Activated CD8-positive, alpha-beta memory T cell treated with anti-CD3 and anti-CD28 coated beads, Interleukin-2, amount 10 ng/mL, durations not matched to agents 7 days and 5 days (primary cell): ENCODE measurements around the gene PIK3CD. TPM values are rescaled to one million over a fixed set of nuclear protein-coding genes. Genes with fewer than 3 reads are reported as not detected.
"Not testable (repeated sequence)": the region's sequence is repeated elsewhere in the genome, so short reads cannot be mapped to it uniquely, and the experiment has no call there.

Experiments used
- ATAC-seq: fragments of 150-1000 bp; cut with Tn5 transposase; one replicate; pipeline ENCODE4 v1.10.0; 2021; ENCODE audit warnings: moderate library complexity
- CTCF ChIA-PET: fragments of 350-600 bp; sonication (Branson Sonifier 250); formaldehyde crosslinking; loops from one replicate; lab custom pipeline; 2021; ENCODE audit warnings: antibody characterized with exemption; lab: Charles Lee
- DNase-seq: peaks from one replicate; pipeline ENCODE4 v3.0.0-alpha.2; 2020
- H3K27ac Mint-ChIP-seq: one replicate; pipeline ENCODE4 v1.8.0; 2021; ENCODE audit warnings: mild to moderate bottlenecking, mixed read lengths
- H3K27me3 Mint-ChIP-seq: one replicate; pipeline ENCODE4 v1.8.0; 2021; ENCODE audit warnings: mixed read lengths
- H3K36me3 Mint-ChIP-seq: one replicate; pipeline ENCODE4 v1.8.0; 2021; ENCODE audit warnings: mild to moderate bottlenecking, mixed read lengths
- H3K4me1 Mint-ChIP-seq: one replicate; pipeline ENCODE4 v1.8.0; 2021; ENCODE audit warnings: mixed read lengths
- H3K4me3 Mint-ChIP-seq: one replicate; pipeline ENCODE4 v1.8.0; 2021; ENCODE audit warnings: mild to moderate bottlenecking, moderate library complexity, mixed read lengths
- H3K9me3 Mint-ChIP-seq: one replicate; pipeline ENCODE4 v1.8.0; 2022; ENCODE audit warnings: low read depth, mixed read lengths
- total RNA-seq, 2 experiments: library from RNA; stranded (reverse); gene quantifications; one replicate each; pipeline ENCODE4 v1.2.3, GENCODE V29; 2021

Gene PIK3CD
- total RNA-seq, 2 experiments from 2014 or later: 256 to 261 TPM

DNA sequence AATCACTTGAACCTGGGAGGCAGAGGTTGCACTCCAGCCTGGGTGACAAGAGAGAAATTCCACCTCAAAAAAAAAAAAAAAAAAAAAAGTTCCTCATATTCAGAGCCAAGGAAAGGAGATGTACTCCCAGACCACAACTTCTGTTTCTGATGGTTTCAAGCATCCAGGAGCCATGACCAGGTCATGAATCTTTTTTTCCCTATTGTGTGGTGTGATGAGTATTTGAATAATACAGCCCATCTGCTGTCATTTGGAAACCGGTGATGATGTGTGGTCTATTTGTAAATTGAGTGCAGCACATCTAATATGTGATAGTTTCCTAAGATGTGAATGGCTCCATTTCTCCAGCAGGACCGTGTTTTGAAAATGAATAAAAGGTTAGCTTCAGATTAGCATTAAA is 18.6 kb downstream of the PIK3CD start:
- no peak for ATAC-seq
- Mint-ChIP-seq H3K4me3 (no peak overlapping the region), H3K36me3 (peaks cover 60% of the 10 kb centered on the region), H3K9me3 (no peaks in the 10 kb centered on the region), H3K27ac (peak overlapping the region; percentile 67), H3K4me1 (peaks cover 53% of the 10 kb centered on the region), H3K27me3 (no peaks in the 10 kb centered on the region)
- CTCF ChIA-PET: interaction anchor here (2.6 to 4.6 kb wide), 2 partner anchors 42 to 44 kb away, joined by 7 to 21 read pairs; no protein-coding TSS in a partner anchor
- DNase-seq: no peak

DNA sequence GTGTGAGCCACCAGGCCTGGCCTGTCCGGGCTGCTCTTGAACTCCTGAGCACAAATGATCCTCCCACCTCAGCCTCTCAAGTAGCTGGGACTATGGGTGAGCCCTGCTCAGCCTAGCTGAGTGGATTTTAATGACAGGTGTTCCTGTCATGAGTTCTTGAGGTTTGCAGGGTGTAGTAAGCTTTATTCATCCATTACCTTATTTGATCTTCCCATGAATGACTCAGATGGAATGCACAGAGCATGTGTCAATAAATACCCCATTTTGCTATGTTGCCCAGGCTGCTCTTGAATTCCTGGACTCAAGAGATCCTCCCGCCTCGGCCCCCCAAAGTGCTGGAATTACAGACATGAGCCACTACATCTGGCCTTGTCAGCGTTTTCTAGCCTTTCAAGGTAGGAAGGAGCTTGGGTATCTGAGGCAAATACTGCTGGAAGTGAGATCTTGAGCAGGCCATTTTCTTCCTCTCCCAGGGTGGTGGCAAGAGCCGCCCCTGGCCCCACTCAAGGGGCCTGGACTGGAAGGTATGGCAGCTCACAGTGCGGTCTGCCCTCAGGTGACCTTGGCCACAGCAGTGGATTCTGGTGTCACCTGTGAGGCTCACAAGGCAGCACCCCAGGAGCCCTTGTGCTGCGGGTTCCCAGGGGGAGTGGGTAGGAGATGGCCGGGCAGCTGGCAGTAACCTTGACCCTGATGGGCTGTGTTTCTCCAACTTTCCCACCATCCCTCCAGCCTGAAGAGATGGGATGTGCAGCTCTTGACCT is 20.0 kb downstream of the PIK3CD start:
- Mint-ChIP-seq H3K4me1 (peaks cover 57% of the 10 kb centered on the region), H3K9me3 (no peaks in the 10 kb centered on the region), H3K27me3 (no peaks in the 10 kb centered on the region), H3K27ac (peak overlapping the region; percentile 49), H3K4me3 (no peak overlapping the region), H3K36me3 (peaks cover 61% of the 10 kb centered on the region)
- DNase-seq (no peak), ATAC-seq (no peak)
- CTCF ChIA-PET: interaction anchor here (1.4 to 4.6 kb wide), 5 partner anchors 17 to 83 kb away, joined by 3 to 21 read pairs (median 7); partner anchors contain the start of gene TMEM201

DNA sequence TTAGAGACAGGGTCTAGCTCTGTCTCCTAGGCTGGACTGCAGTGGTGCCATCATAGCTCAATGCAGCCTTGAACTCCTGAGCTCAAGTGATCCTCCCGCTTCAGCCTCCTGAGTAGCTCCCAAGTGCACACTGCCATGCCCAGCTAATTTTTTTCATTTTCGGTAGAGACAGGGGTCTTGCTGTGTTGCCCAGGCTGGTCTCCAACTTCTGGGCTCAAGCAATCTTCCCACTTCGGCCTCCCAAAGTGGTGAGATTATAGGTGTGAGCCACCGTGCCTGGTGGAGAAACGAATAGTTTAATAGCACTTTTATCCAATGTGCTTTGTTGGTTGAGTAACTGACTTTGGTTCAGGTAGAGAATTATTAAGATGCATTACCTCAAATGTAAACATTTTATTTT is 20.9 kb downstream of the PIK3CD start:
- Mint-ChIP-seq H3K4me1 (peaks cover 60% of the 10 kb centered on the region), H3K4me3 (no peak overlapping the region), H3K36me3 (peaks cover 68% of the 10 kb centered on the region), H3K27ac (no peak overlapping the region), H3K9me3 (no peaks in the 10 kb centered on the region), H3K27me3 (no peaks in the 10 kb centered on the region)
- CTCF ChIA-PET: interaction anchor here (1.0 to 3.2 kb wide), 5 partner anchors 18 to 84 kb away, joined by 3 to 13 read pairs (median 4); partner anchors contain the start of gene TMEM201
- ATAC-seq (no peak), DNase-seq (no peak)

DNA sequence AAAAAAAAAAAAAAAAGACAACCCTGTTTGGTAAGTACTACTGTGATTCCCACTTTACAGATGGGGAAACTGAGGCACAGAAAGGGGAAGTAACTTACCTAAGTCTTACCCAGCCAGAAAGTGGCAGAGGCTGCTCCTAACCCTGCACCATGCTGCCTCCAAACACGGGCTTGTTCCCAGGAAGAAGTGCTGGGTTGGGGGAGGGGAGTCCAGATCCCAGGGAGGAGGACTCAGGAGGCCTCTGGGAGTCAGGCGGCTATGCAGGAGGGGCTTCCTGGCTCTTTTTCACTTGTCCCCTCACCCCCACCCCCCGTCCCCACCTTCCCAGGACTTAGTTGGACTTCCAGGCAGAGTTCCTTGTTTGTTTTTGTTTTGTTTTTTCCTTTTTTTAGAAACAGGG is 23.9 kb downstream of the PIK3CD start:
- CTCF ChIA-PET: interaction anchor here (1.2 to 2.0 kb wide), 2 partner anchors 10 to 46 kb away, joined by 4 to 8 read pairs; no protein-coding TSS in a partner anchor
- H3K9me3 Mint-ChIP-seq: no peaks in the 10 kb centered on the region
- H3K4me3 Mint-ChIP-seq: no peak overlapping the region
- H3K36me3 Mint-ChIP-seq: peaks cover 60% of the 10 kb centered on the region
- ATAC-seq (no peak), DNase-seq (no peak)
- H3K4me1 Mint-ChIP-seq: peaks cover 58% of the 10 kb centered on the region
- no peaks in the 10 kb centered on the region for H3K27me3 Mint-ChIP-seq
- H3K27ac Mint-ChIP-seq: no peak overlapping the region

DNA sequence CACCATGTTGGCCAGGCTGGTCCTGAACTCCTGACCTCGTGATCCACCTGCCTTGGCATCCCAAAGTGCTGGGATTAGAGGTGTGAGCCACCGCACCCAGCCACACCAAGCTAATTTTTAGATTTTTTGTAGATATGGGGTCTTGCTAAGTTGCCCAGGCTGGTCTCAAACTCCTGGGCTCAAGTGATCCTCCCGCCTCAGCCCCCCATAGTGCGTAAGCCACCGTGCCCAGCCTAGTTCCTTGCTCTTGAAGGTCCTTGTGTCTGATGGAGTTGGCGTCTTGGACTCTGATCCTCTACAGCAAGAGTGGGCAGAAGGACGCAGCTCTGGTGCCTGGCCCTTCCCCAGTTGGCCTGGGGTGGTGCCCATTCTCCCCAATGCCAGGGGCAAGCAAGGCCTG is 24.6 kb downstream of the PIK3CD start:
- Mint-ChIP-seq H3K4me1 (peaks cover 56% of the 10 kb centered on the region), H3K27ac (peak overlapping the region; percentile 24), H3K36me3 (peaks cover 59% of the 10 kb centered on the region)
- ATAC-seq, H3K9me3 Mint-ChIP-seq, DNase-seq, H3K27me3 Mint-ChIP-seq, H3K4me3 Mint-ChIP-seq: not testable (repeated sequence)
- CTCF ChIA-PET: interaction anchor here (2.0 kb wide), 1 partner anchor 10 kb away, joined by 8 read pairs; no protein-coding TSS in a partner anchor

DNA sequence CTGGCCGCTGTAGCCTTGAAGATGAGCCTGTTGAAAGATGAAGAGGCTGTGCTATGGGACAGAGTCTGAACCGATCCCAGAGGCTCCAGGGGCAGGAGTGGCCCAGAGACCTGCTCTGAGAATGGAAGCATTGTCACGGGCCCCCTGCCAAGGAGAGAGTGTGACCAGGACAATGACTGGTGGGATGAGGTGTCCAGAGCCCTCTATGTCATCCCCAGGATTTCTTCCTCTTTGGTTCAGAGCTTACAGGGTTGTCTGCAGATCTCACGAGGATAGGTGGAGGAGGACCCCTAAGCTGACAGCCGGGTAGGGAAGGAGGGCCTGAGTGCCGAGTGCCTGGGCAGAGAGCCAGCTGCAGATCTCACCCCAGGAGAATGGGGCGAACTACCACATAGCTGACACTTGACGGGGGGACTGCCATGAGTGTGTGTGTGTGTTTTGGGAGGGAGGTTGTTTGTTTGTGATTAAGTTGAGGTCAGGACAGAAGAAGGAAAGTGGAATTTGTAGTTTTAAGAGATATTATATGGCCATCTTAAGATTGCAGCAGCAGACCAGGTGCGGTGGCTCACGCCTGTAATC is 25.4 kb downstream of the PIK3CD start:
- DNase-seq: no peak
- H3K27me3 Mint-ChIP-seq: no peaks in the 10 kb centered on the region
- no peaks in the 10 kb centered on the region for H3K9me3 Mint-ChIP-seq
- no peak for ATAC-seq
- H3K36me3 Mint-ChIP-seq: peaks cover 59% of the 10 kb centered on the region
- CTCF ChIA-PET: interaction anchor here (2.0 kb wide), 1 partner anchor 9 kb away, joined by 8 read pairs; no protein-coding TSS in a partner anchor
- H3K4me3 Mint-ChIP-seq: no peak overlapping the region
- H3K4me1 Mint-ChIP-seq: peaks cover 55% of the 10 kb centered on the region
- peak overlapping the region; percentile 75 for H3K27ac Mint-ChIP-seq

DNA sequence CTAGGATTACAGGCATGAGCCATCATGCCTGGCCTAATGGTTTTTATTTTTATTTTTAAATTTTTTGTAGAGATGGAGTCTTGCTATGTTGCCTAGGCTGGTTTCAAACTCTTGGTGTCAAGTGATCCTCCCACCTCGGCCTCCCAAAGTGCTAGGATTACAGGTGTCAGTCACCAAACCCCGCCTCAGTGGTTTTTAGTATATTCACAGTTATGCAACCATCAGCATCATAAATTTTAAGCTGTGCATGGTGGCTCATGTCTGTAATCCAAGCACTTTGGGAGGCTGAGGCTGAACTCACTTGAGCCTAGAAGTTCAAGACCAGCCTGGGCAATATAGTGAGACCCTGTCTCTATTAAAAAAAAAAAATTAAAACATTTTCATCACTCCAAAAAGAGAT is 28.6 kb downstream of the PIK3CD start:
- CTCF ChIA-PET: interaction anchor here (1.1 kb wide), 1 partner anchor 53 kb away, joined by 3 read pairs; no protein-coding TSS in a partner anchor
- Mint-ChIP-seq H3K27ac (no peak overlapping the region), H3K9me3 (no peaks in the 10 kb centered on the region), H3K36me3 (peaks cover 44% of the 10 kb centered on the region), H3K4me1 (peaks cover 53% of the 10 kb centered on the region), H3K4me3 (no peak overlapping the region), H3K27me3 (no peaks in the 10 kb centered on the region)
- ATAC-seq (no peak), DNase-seq (no peak)

DNA sequence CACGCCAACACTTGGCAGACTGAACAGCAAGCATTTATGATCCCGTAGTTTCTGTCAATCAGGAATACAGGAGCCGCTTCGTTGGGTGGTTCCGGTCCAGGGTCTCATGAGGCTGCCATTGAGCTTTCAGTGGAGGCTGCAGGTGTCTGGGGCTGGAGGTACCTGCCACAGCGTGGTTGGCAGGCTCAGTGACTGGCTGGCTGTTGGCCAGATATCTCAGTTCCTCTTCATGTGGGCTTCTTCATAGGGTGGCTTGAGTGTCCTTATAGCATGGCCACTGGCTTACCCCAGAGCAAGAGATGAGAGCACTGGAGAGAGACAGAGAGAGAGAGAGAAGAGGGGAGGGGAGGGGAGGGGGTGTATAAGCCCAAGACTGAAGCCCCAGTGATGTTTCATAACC is 29.3 kb downstream of the PIK3CD start:
- H3K9me3 Mint-ChIP-seq: no peaks in the 10 kb centered on the region
- H3K4me1 Mint-ChIP-seq: peaks cover 52% of the 10 kb centered on the region
- no peak overlapping the region for H3K27ac Mint-ChIP-seq
- ATAC-seq (no peak), DNase-seq (no peak)
- H3K36me3 Mint-ChIP-seq: peaks cover 43% of the 10 kb centered on the region
- H3K4me3 Mint-ChIP-seq: no peak overlapping the region
- CTCF ChIA-PET: interaction anchor here (1.8 to 1.9 kb wide), 2 partner anchors 27 to 54 kb away, joined by 5 to 6 read pairs; no protein-coding TSS in a partner anchor
- H3K27me3 Mint-ChIP-seq: no peaks in the 10 kb centered on the region

DNA sequence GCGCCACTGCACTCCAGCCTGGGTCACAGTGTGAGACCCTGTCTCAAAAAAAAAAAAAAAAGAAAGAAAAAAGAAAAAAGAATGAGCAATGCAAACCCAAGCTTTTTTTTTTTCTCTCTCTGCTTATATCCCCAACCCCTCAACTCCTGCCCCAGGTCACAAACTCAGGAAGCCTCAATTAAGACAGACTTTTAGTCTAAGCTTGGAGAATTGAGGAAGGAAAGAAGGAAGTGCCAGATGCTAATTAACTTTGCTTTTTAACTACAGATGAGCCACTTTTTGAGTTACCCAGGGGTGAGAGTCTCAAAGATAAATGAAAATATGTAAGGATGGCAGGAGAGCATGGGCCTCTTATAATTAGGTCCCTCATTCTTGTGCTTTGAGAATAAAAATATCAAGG is 33.3 kb downstream of the PIK3CD start:
- no peaks in the 10 kb centered on the region for H3K9me3 Mint-ChIP-seq
- H3K27ac Mint-ChIP-seq: peak overlapping the region; percentile 13
- peaks cover 25% of the 10 kb centered on the region for H3K36me3 Mint-ChIP-seq
- no peak for DNase-seq
- H3K4me1 Mint-ChIP-seq: peaks cover 55% of the 10 kb centered on the region
- CTCF ChIA-PET: interaction anchor here (1.2 to 6.2 kb wide), 3 partner anchors 37 to 98 kb away, joined by 3 to 39 read pairs (median 3); no protein-coding TSS in a partner anchor
- H3K4me3 Mint-ChIP-seq: no peak overlapping the region
- no peak for ATAC-seq
- H3K27me3 Mint-ChIP-seq: no peaks in the 10 kb centered on the region

DNA sequence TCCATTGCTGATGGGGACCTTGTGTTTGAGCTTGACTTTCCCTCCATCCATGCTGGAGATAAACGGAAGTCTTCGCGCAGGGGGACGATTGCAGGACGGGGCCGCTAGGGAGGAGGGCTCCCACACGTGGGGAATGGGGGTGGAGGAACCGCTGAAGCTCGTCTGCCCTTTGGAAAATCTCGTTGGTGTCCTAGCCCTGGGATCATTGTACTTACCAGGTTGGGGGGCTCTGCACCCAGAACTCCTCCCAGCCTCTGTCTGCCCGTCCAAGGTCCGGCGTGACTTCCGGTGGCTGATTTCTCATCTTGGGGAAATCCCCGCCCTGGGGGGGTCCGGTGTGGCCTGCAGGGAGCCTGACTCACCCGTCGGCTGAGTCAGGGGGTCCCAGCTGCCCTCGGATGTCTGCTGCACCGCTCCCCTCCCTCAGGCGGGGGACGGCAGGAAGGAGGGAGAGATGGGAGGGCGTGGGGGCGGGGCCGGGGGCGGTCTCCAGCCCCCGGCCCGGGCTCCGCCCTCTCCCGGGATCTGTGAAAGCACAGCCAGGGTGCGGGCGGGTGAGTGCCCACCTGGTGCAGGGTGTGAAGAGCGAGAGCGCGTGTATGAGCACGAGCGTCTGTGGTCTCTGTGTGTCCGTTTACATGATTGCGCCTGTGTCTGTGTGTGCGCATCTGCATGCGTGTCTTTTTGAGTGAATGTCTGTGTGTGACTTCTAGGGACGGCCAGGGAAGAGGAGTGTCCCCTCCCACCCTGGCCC is 35.8 kb downstream of the PIK3CD start:
- Mint-ChIP-seq H3K4me1 (peaks cover 69% of the 10 kb centered on the region), H3K27ac (peak overlapping the region; percentile 85), H3K9me3 (no peaks in the 10 kb centered on the region), H3K27me3 (no peaks in the 10 kb centered on the region), H3K36me3 (peaks cover 31% of the 10 kb centered on the region), H3K4me3 (peak overlapping the region; percentile 70)
- DNase-seq (peak; percentile 78), ATAC-seq (peak; percentile 40)
- CTCF ChIA-PET: interaction anchor here (0.7 to 6.2 kb wide), 9 partner anchors 9 to 186 kb away, joined by 3 to 39 read pairs (median 4); partner anchors contain the start of gene TMEM201

DNA sequence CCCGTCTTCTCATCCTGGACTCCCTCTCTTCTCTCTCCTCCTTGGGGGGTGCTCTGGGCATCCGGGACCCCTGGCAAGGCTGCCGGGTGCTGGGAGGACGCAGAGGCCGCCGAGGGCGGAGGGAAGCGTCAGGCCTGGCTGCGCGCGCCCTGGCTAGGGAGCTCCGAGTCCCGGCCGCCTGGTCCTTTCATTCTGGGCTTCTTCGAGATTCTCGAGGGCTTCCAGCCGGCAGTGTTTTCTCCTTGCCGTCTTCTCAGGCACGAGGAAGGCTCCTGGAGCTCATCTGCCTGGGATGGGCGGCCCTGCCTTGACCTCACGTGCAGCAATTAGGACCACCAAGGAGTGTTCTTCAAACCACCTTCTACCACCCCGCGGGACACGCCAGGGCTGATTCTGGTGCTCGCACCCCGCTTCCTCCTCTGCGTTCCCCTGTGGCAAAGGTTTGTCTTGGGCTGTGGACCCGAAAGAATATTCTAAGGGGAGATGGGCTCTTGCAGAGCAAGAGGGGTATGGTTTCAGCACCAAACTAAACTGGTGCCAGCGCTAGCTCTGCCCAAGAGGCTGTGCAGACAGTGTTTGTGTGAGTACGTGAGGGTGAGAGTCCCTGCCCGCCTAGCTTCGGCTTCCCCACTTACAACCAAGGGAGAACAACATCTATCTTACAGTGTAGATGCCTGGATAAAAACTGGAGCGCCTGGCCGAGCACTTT is 36.5 kb downstream of the PIK3CD start:
- Mint-ChIP-seq H3K4me1 (peaks cover 71% of the 10 kb centered on the region), H3K9me3 (no peaks in the 10 kb centered on the region), H3K27ac (peak overlapping the region; percentile 85), H3K36me3 (peaks cover 34% of the 10 kb centered on the region), H3K4me3 (peak overlapping the region; percentile 70), H3K27me3 (no peaks in the 10 kb centered on the region)
- no peak for ATAC-seq
- CTCF ChIA-PET: interaction anchor here (0.9 to 6.2 kb wide), 9 partner anchors 9 to 185 kb away, joined by 3 to 39 read pairs (median 4); partner anchors contain the start of gene TMEM201
- DNase-seq: no peak

DNA sequence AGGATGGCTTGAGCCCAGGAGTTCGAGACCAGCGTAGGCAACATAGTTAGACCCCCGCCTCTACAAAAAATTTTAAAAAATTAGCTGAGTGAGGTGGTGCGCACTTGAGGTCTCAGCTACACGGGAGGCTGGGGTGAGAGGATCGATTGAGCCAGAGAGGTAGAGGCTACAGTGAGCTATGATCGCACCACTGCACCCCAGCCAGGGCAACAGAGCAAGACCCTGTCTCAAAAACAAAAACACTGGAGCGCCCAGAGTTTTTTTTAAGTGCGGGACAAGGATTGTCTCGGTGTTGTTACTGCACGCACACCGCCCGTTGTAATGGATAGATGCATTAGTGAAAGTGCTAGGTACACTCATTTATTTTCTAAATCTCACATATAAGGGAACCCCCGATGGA is 37.1 kb downstream of the PIK3CD start:
- H3K4me1 Mint-ChIP-seq: peaks cover 68% of the 10 kb centered on the region
- peak overlapping the region; percentile 85 for H3K27ac Mint-ChIP-seq
- H3K27me3 Mint-ChIP-seq: no peaks in the 10 kb centered on the region
- DNase-seq (no peak), ATAC-seq (no peak)
- H3K36me3 Mint-ChIP-seq: peaks cover 32% of the 10 kb centered on the region
- H3K9me3 Mint-ChIP-seq: no peaks in the 10 kb centered on the region
- CTCF ChIA-PET: interaction anchor here (1.2 to 6.2 kb wide), 5 partner anchors 10 to 61 kb away, joined by 3 to 39 read pairs (median 11); no protein-coding TSS in a partner anchor
- H3K4me3 Mint-ChIP-seq: peak overlapping the region; percentile 70
